IMR-90 (cell line): ENCODE data around the gene POLR1D. TPM values are rescaled to one million over a fixed set of nuclear protein-coding genes. Genes with fewer than 3 reads are reported as not detected.

Experiments used
- ATAC-seq: fragments of 200-7000 bp; cut with Tn5 transposase; 2 replicates; pipeline ENCODE4 v1.9.1; 2020; ENCODE audit warnings: low read depth, mild to moderate bottlenecking, moderate library complexity
- BruUV-seq: library from RNA; stranded (reverse); fragments of 400-500 nt; replicated peaks from 2 replicates; lab custom pipeline; 2021; lab: Mats Ljungman, UMichigan
- CTCF ChIA-PET: fragments of 300-600 bp; formaldehyde crosslinking; extraction: SDS; loops from one replicate; lab custom pipeline; 2021; ENCODE audit warnings: antibody characterized with exemption; lab: Yijun Ruan, JAX
- POLR2A ChIA-PET: fragments of 300-600 bp; sonication (Branson Sonifier 250); formaldehyde crosslinking; loops from one replicate; lab custom pipeline; 2022; ENCODE audit warnings: antibody characterized with exemption; ENCODE audit not compliant: unreplicated experiment; lab: Charles Lee
- DNase-seq: peaks from one replicate; pipeline ENCODE4 v3.0.0; 2013
- H2AFZ ChIP-seq: replicated peaks from 2 replicates; pipeline ENCODE3; 2013; ENCODE audit warnings: low read length, mild to moderate bottlenecking; ENCODE audit not compliant: poor library complexity
- H2AK5ac ChIP-seq: 2 replicates; pipeline ENCODE4 v1.6.1; 2013; ENCODE audit warnings: low read depth, low read length, inconsistent platforms
- H2AK9ac ChIP-seq: replicated peaks from 2 replicates; pipeline ENCODE3; 2013; ENCODE audit warnings: mild to moderate bottlenecking, low read depth, low read length, moderate library complexity; ENCODE audit not compliant: poor library complexity
- H2BK120ac ChIP-seq: 2 replicates; pipeline ENCODE4 v1.6.1; 2013; ENCODE audit warnings: low read depth, low read length, inconsistent platforms
- H2BK15ac ChIP-seq: 3 replicates; pipeline ENCODE4 v1.6.1; 2013; ENCODE audit warnings: low read depth, low read length, inconsistent platforms
- H2BK20ac ChIP-seq: 2 replicates; pipeline ENCODE4 v1.6.1; 2013; ENCODE audit warnings: low read depth, mild to moderate bottlenecking, inconsistent platforms, low read length, moderate library complexity
- H2BK5ac ChIP-seq: 2 replicates; pipeline ENCODE4 v1.6.1; 2013; ENCODE audit warnings: mild to moderate bottlenecking, low read depth, low read length, inconsistent platforms; ENCODE audit not compliant: poor library complexity, severe bottlenecking
- H3K14ac ChIP-seq: replicated peaks from 2 replicates; pipeline ENCODE4 v1.6.1; 2013; ENCODE audit warnings: low read depth, low read length, inconsistent platforms
- H3K18ac ChIP-seq: 2 replicates; pipeline ENCODE4 v1.6.1; 2013; ENCODE audit warnings: low read depth, low read length, control low read depth
- H3K23ac ChIP-seq: 2 replicates; pipeline ENCODE4 v1.6.1; 2013; ENCODE audit warnings: low read depth, low read length, inconsistent platforms
- H3K27ac ChIP-seq: 2 replicates; pipeline ENCODE4 v1.5.1; 2013; ENCODE audit warnings: mild to moderate bottlenecking, control low read depth, low read length; ENCODE audit not compliant: insufficient read depth
- H3K27me3 ChIP-seq: 2 replicates; pipeline ENCODE4 v1.6.1; 2013; ENCODE audit warnings: low read length; ENCODE audit not compliant: control insufficient read depth, insufficient read depth
- H3K36me3 ChIP-seq: 2 replicates; pipeline ENCODE4 v1.6.1; 2013; ENCODE audit warnings: low read length, mixed read lengths; ENCODE audit not compliant: control insufficient read depth, insufficient read depth
- H3K4ac ChIP-seq: 2 replicates; pipeline ENCODE4 v1.6.1; 2013; ENCODE audit warnings: low read depth, low read length, inconsistent platforms
- H3K4me1 ChIP-seq: 2 replicates; pipeline ENCODE4 v1.6.1; 2013; ENCODE audit warnings: low read length, mixed read lengths; ENCODE audit not compliant: control insufficient read depth, insufficient read depth
- H3K4me2 ChIP-seq: 2 replicates; pipeline ENCODE4 v1.6.1; 2013; ENCODE audit warnings: low read depth, mild to moderate bottlenecking, control low read depth, low read length, moderate library complexity
- H3K4me3 ChIP-seq: 2 replicates; pipeline ENCODE4 v1.5.1; 2013; ENCODE audit warnings: low read depth, mild to moderate bottlenecking, control low read depth, low read length, moderate library complexity; ENCODE audit not compliant: insufficient read depth
- H3K56ac ChIP-seq: 2 replicates; pipeline ENCODE4 v1.6.1; 2013; ENCODE audit warnings: low read length, inconsistent platforms; ENCODE audit not compliant: insufficient read depth; ENCODE audit errors: extremely low read depth
- H3K79me1 ChIP-seq, 2 experiments: 2 replicates each; pipeline ENCODE4 v1.6.1; 2013; ENCODE audit warnings: low read length in 2 of 2, inconsistent platforms in 1 of 2, low read depth in 1 of 2
- H3K9ac ChIP-seq: 2 replicates; pipeline ENCODE4 v1.6.1; 2013; ENCODE audit warnings: low read depth, low read length, control low read depth
- H3K9me1 ChIP-seq: 2 replicates; pipeline ENCODE4 v1.6.1; 2013; ENCODE audit warnings: low read length, inconsistent platforms; ENCODE audit not compliant: insufficient read depth
- H3K9me3 ChIP-seq: 2 replicates; pipeline ENCODE4 v1.6.1; 2013; ENCODE audit warnings: low read length; ENCODE audit not compliant: control insufficient read depth, insufficient read depth
- H4K20me1 ChIP-seq: 2 replicates; pipeline ENCODE4 v1.6.1; 2013; ENCODE audit warnings: low read length, inconsistent platforms; ENCODE audit not compliant: insufficient read depth
- H4K5ac ChIP-seq: 2 replicates; pipeline ENCODE4 v1.6.1; 2013; ENCODE audit warnings: mild to moderate bottlenecking, low read depth, low read length, control low read depth
- H4K8ac ChIP-seq, 2 experiments: 2 replicates each; pipeline ENCODE4 v1.6.1; 2013; ENCODE audit warnings: low read depth in 2 of 2, low read length in 2 of 2, control low read depth in 1 of 2, inconsistent platforms in 1 of 2
- H4K91ac ChIP-seq: 2 replicates; pipeline ENCODE4 v1.6.1; 2013; ENCODE audit warnings: low read depth, low read length, inconsistent platforms; ENCODE audit not compliant: insufficient read depth
- CEBPB ChIP-seq: IDR thresholded peaks from 2 replicates; pipeline ENCODE4 v1.6.1; 2012; ENCODE audit warnings: low read depth, low read length, improper control_type of control experiment
- FOS ChIP-seq: fragments of 150-350 bp; IDR thresholded peaks from 2 replicates; pipeline ENCODE4 v1.6.1; 2016; ENCODE audit warnings: low read depth, low read length
- MXI1 ChIP-seq: IDR thresholded peaks from 2 replicates; pipeline ENCODE4 v1.6.1; 2012; ENCODE audit warnings: low read depth, mild to moderate bottlenecking, low read length, moderate library complexity, borderline replicate concordance
- RAD21 ChIP-seq: IDR thresholded peaks from 2 replicates; pipeline ENCODE4 v1.6.1; 2012; ENCODE audit warnings: low read length, improper control_type of control experiment
- RFX5 ChIP-seq: IDR thresholded peaks from 2 replicates; pipeline ENCODE4 v1.8.0; 2012; ENCODE audit warnings: low read depth, mild to moderate bottlenecking, low read length, moderate library complexity
- WGBS, 2 experiments: methylation state at CpG; one replicate each; pipeline versions ENCODE4 v1.1.5 to v1.1.7; 2013; ENCODE audit warnings: missing lambda C conversion rate in 2 of 2; ENCODE audit not compliant: insufficient read length in 1 of 2; ENCODE audit errors: extremely low coverage in 2 of 2; 5-methylcytosine and 5-hydroxymethylcytosine counted together
- dilution Hi-C: fragments of 300-500 bp; cut with HindIII; formaldehyde crosslinking; loops from one replicate; pipeline ENCODE4 v1.14.3; 2018; ENCODE audit warnings: low sequenced_read_pairs; ENCODE audit not compliant: unreplicated experiment
- in situ Hi-C: fragments of 300-500 bp; cut with MboI; formaldehyde crosslinking; loops from 3 replicates; pipeline ENCODE4 v1.14.3; 2019; ENCODE audit warnings: low sequenced_read_pairs, inconsistent platforms, mixed read lengths
- intact Hi-C: fragments of 100-400 bp; cut with micrococcal nuclease; formaldehyde crosslinking; loops from 2 replicates; pipeline ENCODE4 v1.10.0; 2022
- polyA plus RNA-seq, 3 experiments: library from polyadenylated mRNA; depleted of rRNA; stranded (reverse); fragments of >200 nt; gene quantifications; 2 replicates each; pipeline ENCODE4 v1.2.3, GENCODE V29; 2012; ENCODE audit warnings: low replicate concordance in 1 of 3
- total RNA-seq: library from RNA; depleted of rRNA; stranded (reverse); fragments of >200 nt; gene quantifications from 2 replicates; pipeline ENCODE4 v1.2.3, GENCODE V29; 2012

Gene POLR1D
- total and polyA plus RNA-seq, 2 of the 4 experiments (the other 2 are of a cell fraction), result 65.4 to 110 TPM

DNA sequence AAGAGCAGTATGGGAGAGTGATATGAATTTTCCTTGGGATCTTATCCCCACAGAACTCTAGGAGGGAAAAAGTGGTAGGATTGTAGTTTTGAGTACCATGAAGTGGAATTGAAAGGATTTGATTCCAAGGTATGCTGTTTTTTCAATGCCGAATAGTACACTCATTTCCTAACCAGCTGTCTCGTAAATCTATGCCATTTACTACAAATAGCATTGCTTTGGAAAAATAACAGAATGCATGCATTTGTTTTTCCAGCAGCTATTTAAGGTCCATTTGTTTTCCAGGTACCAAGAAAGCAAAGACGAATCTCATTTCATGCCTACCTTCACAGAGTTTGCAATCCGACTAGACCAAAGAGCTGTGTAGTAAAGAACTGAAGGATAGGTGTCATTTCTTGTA lies 10.5 kb downstream of the POLR1D start:
- ChIA-PET CTCF (interaction anchor here (1.0 to 1.2 kb wide), 2 partner anchors 35 to 99 kb away, joined by 3 read pairs; no protein-coding TSS in a partner anchor), POLR2A (no interaction called here)
- Histone ChIP-seq H3K14ac (no peak overlapping the region), H3K27ac (no peak overlapping the region), H4K8ac (no peak overlapping the region), H4K20me1 (peaks cover 27% of the 10 kb centered on the region; the same call in 1 of the 2 replicates), H3K79me1 (peaks cover 34 to 53% of the 10 kb centered on the region in 2 experiments), H3K56ac (no peak overlapping the region), H3K9me3 (no peaks in the 10 kb centered on the region), H3K36me3 (peaks cover 2% of the 10 kb centered on the region), H3K9me1 (peaks cover 10% of the 10 kb centered on the region; the same call in 1 of the 2 replicates), H2AK9ac (no peak overlapping the region), H2AK5ac (no peak overlapping the region), H3K4ac (no peak overlapping the region), H3K27me3 (no peaks in the 10 kb centered on the region), H2BK20ac (no peak overlapping the region), H2BK15ac (no peak overlapping the region), H4K5ac (no peak overlapping the region), H2AFZ (no peak overlapping the region), H3K4me3 (no peak overlapping the region), H3K23ac (no peak overlapping the region), H4K91ac (no peak overlapping the region), H2BK120ac (no peak overlapping the region), H3K4me1 (no peaks in the 10 kb centered on the region; the same call in 1 of the 2 replicates), H3K4me2 (no peak overlapping the region), H2BK5ac (no peak overlapping the region), H3K18ac (no peak overlapping the region), H3K9ac (no peak overlapping the region)
- in situ Hi-C loops, result no loop called here
- ATAC-seq (no peak), DNase-seq (no peak)
- dilution Hi-C loops, result no loop called here
- no TSS peak for BruUV-seq
- intact Hi-C loops, result no loop called here
- WGBS, 2 experiments, result 80% methylated on average over 1 of the region's 4 CpGs; no CpG with 5 or more reads in 1 of the 2 experiments
- no peak for TF ChIP-seq CEBPB
- no peak for TF ChIP-seq RFX5
- TF ChIP-seq FOS, result no peak
- no peak for TF ChIP-seq RAD21
- no peak for TF ChIP-seq MXI1
